Measurements from ENCODE around the gene IRF2.
A peak's percentile ranks its signal among the peaks of the same experiment; 100 is the strongest.

The IRF2 gene

GRCh38 chr4:184511156-184511555 lies 36.8 kb upstream of the IRF2 start:
- Histone ChIP-seq H3K9ac (no peak overlapping the region), H3K79me2 (ENCODE audit: insufficient read depth, low read depth) (no peaks in the 10 kb centered on the region), H3K4me3 (IDR thresholded peaks at IDR 0.05; ENCODE audit: insufficient read depth, low read depth, low read length) (no peak overlapping the region), H3K4me2 (no peak overlapping the region), H3K27me3 (ENCODE audit: insufficient read depth, low read depth) (no peaks in the 10 kb centered on the region), H3K36me3 (ENCODE audit: insufficient read depth) (no peaks in the 10 kb centered on the region), H3K27ac (no peak overlapping the region), H2AFZ (ENCODE audit: low read depth) (no peak overlapping the region), H3K4me1 (ENCODE audit: low read depth, poor library complexity, severe bottlenecking) (peaks cover 15% of the 10 kb centered on the region), H4K20me1 (ENCODE audit: insufficient read depth) (no peaks in the 10 kb centered on the region)
- TF ChIP-seq CTCF (conservative IDR thresholded peaks at IDR 0.05; ENCODE audit: low read depth, low read length) = no peak

GRCh38 chr4:184510401-184510800 lies 36.1 kb upstream of the IRF2 start:
- Histone ChIP-seq H3K9ac (no peak overlapping the region), H3K4me3 (IDR thresholded peaks at IDR 0.05; ENCODE audit: insufficient read depth, low read depth, low read length) (no peak overlapping the region), H3K4me2 (no peak overlapping the region), H3K4me1 (ENCODE audit: low read depth, poor library complexity, severe bottlenecking) (peaks cover 23% of the 10 kb centered on the region), H3K27ac (no peak overlapping the region), H4K20me1 (ENCODE audit: insufficient read depth) (no peaks in the 10 kb centered on the region), H3K27me3 (ENCODE audit: insufficient read depth, low read depth) (no peaks in the 10 kb centered on the region), H3K36me3 (ENCODE audit: insufficient read depth) (no peaks in the 10 kb centered on the region), H3K79me2 (ENCODE audit: insufficient read depth, low read depth) (no peaks in the 10 kb centered on the region), H2AFZ (ENCODE audit: low read depth) (no peak overlapping the region)
- no peak for TF ChIP-seq CTCF (conservative IDR thresholded peaks at IDR 0.05; ENCODE audit: low read depth, low read length)

- H2AFZ ChIP-seq (ENCODE audit: low read depth) = peak overlapping the region; percentile 68
- H3K27ac ChIP-seq = peak overlapping the region; percentile 69
- H3K79me2 ChIP-seq (ENCODE audit: insufficient read depth, low read depth) = no peaks in the 10 kb centered on the region
- H3K36me3 ChIP-seq (ENCODE audit: insufficient read depth) = no peaks in the 10 kb centered on the region
- TF ChIP-seq CTCF (conservative IDR thresholded peaks at IDR 0.05; ENCODE audit: low read depth, low read length) = peak; percentile 66
- H3K4me2 ChIP-seq = peak overlapping the region; percentile 98
- peak overlapping the region; percentile 14; the same call in 1 of the 2 replicates for H3K9ac ChIP-seq
- no peak overlapping the region for H3K4me3 ChIP-seq (IDR thresholded peaks at IDR 0.05; ENCODE audit: insufficient read depth, low read depth, low read length)
- H4K20me1 ChIP-seq (ENCODE audit: insufficient read depth) = no peaks in the 10 kb centered on the region
- no peaks in the 10 kb centered on the region for H3K27me3 ChIP-seq (ENCODE audit: insufficient read depth, low read depth)
- H3K4me1 ChIP-seq (ENCODE audit: low read depth, poor library complexity, severe bottlenecking) = peaks cover 31% of the 10 kb centered on the region
Measured at GRCh38 chr4:184506527-184507121, 32.3 kb upstream of the IRF2 start.

- Histone ChIP-seq H3K36me3 (ENCODE audit: insufficient read depth) (no peaks in the 10 kb centered on the region), H2AFZ (ENCODE audit: low read depth) (no peak overlapping the region), H3K4me3 (IDR thresholded peaks at IDR 0.05; ENCODE audit: insufficient read depth, low read depth, low read length) (no peak overlapping the region), H3K4me2 (no peak overlapping the region), H3K27me3 (ENCODE audit: insufficient read depth, low read depth) (no peaks in the 10 kb centered on the region), H4K20me1 (ENCODE audit: insufficient read depth) (no peaks in the 10 kb centered on the region), H3K27ac (no peak overlapping the region), H3K79me2 (ENCODE audit: insufficient read depth, low read depth) (no peaks in the 10 kb centered on the region), H3K4me1 (ENCODE audit: low read depth, poor library complexity, severe bottlenecking) (peaks cover 31% of the 10 kb centered on the region), H3K9ac (no peak overlapping the region)
- TF ChIP-seq CTCF (conservative IDR thresholded peaks at IDR 0.05; ENCODE audit: low read depth, low read length) = no peak
Measured at GRCh38 chr4:184504385-184504784, 30.0 kb upstream of the IRF2 start.
